GM12891 (cell line): ENCODE results near the gene ASXL1.

Source experiments
- DNase-seq: peaks from one replicate; pipeline ENCODE4 v3.0.0; 2011; ENCODE audit warnings: low spot score; ENCODE audit not compliant: insufficient read length
- FAIRE-seq: peaks from 2 replicates; lab custom pipeline; 2011; peaks lifted over from hg19 to GRCh38; lab: Jason Lieb, UNC
- PAX5 ChIP-seq: IDR thresholded peaks from 2 replicates; pipeline ENCODE4 v1.6.1; 2011; ENCODE audit warnings: low read length, moderate library complexity, mild to moderate bottlenecking; ENCODE audit not compliant: insufficient read depth, severe bottlenecking
- POLR2A ChIP-seq: IDR thresholded peaks from 2 replicates; pipeline ENCODE4 v1.6.1; 2011; ENCODE audit warnings: low read depth, low read length, control low read depth
- POLR2AphosphoS5 ChIP-seq: IDR thresholded peaks from 2 replicates; pipeline ENCODE4 v1.6.1; 2011; ENCODE audit warnings: low read depth, low read length, control low read depth
- POU2F2 ChIP-seq: IDR thresholded peaks from 2 replicates; pipeline ENCODE4 v1.6.1; 2011; ENCODE audit warnings: low read depth, mild to moderate bottlenecking, control low read depth, low read length, moderate library complexity
- SPI1 ChIP-seq: IDR thresholded peaks from 2 replicates; pipeline ENCODE4 v1.6.1; 2011; ENCODE audit warnings: low read depth, low read length, control low read depth
- TAF1 ChIP-seq: IDR thresholded peaks from 2 replicates; pipeline ENCODE4 v1.6.1; 2011; ENCODE audit warnings: low read depth, low read length, control low read depth

The ASXL1 gene

DNA sequence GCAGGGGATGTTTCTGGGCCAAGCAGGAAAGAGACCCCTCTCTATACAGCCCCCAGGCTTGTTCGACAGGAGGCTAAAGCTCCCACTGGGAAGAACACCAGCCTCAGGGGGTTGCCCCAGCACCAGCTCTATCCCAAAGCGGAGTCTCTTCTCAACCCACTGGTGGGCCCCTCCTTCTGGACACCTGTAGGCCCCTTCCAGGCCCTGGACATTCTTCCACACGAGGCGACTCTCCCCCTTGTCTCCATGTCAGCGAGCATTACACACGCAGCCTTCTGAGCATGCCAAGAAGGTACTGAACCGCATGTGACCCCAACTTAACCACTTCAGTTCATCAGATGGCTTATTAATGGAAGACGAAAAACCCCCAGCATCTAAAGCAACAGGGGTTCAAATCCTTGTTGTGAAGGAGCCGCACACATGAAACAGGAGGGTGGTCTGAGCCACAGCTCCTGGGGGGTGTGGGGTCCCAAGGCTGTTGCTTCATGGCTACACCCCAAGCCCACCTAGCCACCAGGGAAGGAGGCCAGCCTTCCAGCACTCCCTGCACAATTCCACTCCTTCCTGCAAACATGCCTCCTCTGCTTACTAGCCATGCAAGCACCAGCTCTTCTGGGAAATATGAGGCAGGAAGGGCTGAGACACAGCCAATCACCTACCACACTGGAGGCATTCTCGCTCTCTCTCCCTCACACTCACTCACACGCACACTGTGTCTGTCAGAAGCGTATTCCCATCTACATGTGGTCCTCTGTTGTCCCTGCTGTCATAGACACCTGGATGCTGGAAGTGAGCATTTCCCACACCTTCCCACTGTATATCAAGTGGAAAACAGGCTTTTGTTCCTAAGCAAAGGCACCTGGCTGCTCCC is 122.5 kb downstream of the ASXL1 start:
- FAIRE-seq, result no peak
- no peak for DNase-seq
- TF ChIP-seq POU2F2 (no peak), POLR2AphosphoS5 (no peak), SPI1 (no peak), TAF1 (no peak), PAX5 (no peak), POLR2A (no peak)

DNA sequence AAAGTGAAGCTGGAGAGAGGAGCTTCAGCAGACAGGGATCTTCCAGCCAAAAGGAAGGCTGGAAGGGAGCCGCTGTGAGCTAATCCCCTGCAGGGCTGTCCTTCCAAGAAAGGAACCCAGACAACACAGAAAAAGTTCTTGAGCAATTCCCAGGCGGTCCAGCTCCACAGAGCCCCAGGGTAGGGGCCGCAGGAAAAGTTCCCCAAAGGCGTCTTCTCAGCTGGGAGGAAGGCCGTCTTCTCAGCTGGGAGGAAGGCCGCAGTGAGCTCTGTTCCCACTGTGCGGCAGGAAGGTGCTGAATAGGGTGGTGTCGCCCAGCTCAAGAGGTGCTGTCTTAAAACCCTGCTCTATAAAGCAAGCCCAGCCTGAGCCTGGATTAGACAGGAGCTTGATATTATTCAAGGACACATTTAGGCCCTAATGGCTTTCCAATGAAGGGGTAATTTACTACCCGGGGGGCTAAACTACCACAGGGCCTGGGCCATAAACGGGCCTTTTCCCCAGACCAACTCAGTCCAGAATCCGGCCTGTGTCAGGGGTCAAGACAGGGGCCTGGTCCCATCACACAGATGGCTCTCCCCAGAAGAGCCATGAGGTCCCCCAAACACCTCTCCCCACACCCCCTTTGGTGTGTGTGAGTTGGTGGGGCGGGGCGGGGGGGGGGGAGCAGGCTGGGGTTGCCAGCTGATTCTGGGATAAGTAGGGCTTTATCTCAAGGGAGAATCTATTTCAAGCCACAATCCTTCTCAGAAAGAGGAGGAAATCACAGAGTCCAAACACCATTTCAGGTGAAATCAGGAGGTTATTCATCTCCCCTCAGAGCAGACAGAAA is 123.4 kb downstream of the ASXL1 start:
- no peak for TF ChIP-seq POLR2A
- no peak for TF ChIP-seq TAF1
- no peak for TF ChIP-seq POU2F2
- TF ChIP-seq SPI1, result no peak
- no peak for TF ChIP-seq PAX5
- no peak for TF ChIP-seq POLR2AphosphoS5
- no peak for DNase-seq
- FAIRE-seq, result no peak

DNA sequence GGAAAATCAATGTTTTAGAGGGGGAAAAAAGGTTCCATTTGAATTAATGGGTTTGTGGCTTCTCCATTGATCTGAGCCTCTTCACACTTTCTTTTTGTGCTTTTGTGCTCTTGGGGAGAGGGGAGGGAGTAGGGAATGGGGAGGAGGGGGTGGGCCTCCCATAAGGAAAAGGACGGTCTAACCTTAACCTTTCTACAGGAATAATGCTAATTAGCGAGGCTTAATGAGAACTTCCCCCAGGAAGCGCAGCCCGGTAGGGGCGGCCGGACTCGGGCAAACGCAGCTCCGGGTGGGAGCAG is 124.0 kb downstream of the ASXL1 start:
- DNase-seq (no peak), FAIRE-seq (no peak)

DNA sequence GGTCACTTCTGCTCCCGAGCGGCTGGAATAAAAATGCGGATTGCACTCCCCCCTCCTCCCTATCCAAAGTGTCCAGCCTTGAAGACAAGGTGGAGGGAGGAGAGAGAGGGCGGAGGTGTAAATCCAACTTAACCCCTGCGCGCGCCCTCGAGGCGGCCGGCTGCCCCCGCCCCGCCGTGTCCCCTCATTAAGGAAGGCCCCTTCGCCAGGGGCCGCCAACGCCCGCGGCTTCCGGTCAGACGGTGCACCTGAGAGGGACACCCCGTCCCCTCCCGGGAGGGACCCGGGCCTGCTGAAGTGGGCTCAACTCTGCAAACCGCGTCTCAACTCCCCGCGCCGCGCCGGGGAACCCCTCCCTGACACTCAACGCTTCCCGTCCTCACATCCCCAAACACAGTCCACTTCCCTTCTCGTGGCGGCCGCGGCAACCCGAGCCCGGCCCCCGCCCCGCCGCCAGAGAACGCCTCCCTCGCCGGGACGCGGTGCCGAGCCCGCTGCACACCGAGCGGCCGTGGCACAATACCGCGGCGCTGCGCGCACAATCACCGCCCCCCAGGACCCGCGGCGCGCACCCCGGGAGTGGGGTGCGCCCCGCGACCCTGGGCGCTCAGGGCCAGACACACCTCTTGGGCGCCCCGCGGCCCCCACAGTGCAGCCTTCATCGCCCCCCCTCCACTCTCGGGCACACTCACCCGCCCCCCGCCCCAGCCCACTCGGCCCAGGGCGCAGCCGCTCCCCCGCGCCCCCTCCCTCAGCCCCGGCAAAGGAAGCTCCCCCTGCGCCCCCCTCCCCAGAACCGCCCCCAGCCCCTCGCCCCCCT is 124.5 kb downstream of the ASXL1 start:
- FAIRE-seq (no peak), DNase-seq (peak; percentile 41)
- TF ChIP-seq SPI1 (peak; percentile 50; the same call in 1 of the 2 replicates), PAX5 (no peak)

More for the DNA sequence above, 124.0 kb downstream of the ASXL1 start:
- no peak for TF ChIP-seq POU2F2
- no peak for TF ChIP-seq PAX5
- TF ChIP-seq POLR2AphosphoS5, result no peak
- TF ChIP-seq POLR2A, result no peak
- no peak for TF ChIP-seq TAF1
- no peak for TF ChIP-seq SPI1

DNA sequence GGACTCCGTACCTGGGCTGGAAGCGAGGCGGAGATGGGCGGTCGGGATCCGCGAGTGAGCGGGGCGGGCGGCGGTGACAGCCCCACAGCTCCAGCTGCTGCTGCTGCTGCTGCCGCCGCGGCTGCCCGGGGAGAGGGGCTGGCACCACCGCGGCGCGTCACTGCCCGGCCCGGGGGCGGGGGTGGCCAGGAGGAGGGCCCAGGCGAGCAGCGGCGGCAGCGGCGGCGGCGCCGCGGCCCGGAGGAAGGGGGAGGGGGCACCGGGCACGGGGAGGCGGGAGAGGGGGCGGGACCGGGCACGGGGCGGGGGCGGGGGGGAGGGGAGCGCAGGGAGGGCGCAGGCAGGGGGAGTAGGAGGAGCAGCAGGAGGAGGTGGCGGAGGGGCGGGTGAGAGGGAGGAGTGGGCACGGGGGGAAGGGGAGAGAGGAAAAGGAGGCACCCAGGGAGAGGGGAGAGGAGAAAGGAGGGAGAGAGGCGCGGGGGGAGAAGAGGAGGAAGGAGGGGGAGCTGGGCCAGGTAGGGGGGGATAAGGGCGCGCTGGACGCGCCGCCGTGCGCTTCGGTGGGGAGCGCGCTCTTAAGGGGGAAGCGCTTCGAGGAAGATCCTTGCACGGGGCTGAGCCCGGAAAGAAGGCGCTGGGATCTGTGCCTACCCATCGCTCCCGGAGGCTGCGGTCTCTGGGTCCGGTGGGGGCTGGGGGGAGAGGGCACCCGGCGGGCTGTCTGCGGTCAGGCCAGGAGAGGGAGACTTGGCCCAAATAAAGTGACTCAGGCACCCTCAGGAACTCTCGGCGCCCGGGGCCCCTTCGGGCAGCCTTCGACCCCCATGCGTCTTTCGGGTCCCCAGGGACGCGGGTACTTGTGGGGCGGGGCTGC is 125.5 kb downstream of the ASXL1 start:
- FAIRE-seq, result no peak
- TF ChIP-seq POU2F2, result no peak
- no peak for TF ChIP-seq PAX5
- TF ChIP-seq POLR2AphosphoS5, result no peak
- no peak for TF ChIP-seq POLR2A
- no peak for TF ChIP-seq TAF1
- TF ChIP-seq SPI1, result no peak
- peak; percentile 55 for DNase-seq

DNA sequence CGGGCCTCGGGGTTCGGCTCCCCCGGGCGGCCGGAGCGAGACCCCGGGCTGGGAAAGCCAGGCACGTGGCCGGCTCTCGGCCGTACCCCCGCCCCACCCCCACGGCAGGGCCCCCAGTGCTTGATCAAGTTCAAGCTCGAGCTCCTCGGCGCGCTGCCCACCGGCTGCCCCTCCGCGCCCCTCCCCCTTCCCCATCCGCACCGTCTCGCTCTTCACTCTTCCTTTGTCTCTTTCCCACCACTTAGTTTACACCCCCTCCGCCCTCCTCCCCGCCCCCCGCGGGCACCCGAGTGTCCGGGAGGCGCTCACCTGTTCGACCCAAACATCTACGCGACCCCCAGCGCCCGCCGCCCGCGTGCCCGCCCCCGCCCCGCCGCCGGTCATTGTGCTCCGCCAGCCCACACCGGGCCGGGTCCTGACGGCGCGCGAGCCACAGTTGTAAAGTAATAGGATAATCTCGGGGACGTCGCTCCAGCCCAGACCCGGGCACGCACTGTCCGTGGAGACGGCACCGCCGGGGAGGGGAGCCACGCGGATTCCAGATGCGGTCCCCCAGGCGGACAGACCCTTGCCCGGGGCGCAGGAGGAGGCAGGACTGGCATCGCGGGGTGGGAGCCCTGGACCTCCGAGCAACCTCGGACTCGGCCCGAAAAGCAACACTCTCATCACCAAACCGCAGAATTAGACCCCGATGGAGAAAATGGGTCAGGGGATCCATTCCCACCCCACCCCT is 126.3 kb downstream of the ASXL1 start:
- no peak for TF ChIP-seq POLR2A
- no peak for TF ChIP-seq POLR2AphosphoS5
- no peak for TF ChIP-seq PAX5
- TF ChIP-seq POU2F2, result no peak
- TF ChIP-seq SPI1, result no peak
- no peak for TF ChIP-seq TAF1
- no peak for FAIRE-seq
- peak; percentile 28 for DNase-seq

DNA sequence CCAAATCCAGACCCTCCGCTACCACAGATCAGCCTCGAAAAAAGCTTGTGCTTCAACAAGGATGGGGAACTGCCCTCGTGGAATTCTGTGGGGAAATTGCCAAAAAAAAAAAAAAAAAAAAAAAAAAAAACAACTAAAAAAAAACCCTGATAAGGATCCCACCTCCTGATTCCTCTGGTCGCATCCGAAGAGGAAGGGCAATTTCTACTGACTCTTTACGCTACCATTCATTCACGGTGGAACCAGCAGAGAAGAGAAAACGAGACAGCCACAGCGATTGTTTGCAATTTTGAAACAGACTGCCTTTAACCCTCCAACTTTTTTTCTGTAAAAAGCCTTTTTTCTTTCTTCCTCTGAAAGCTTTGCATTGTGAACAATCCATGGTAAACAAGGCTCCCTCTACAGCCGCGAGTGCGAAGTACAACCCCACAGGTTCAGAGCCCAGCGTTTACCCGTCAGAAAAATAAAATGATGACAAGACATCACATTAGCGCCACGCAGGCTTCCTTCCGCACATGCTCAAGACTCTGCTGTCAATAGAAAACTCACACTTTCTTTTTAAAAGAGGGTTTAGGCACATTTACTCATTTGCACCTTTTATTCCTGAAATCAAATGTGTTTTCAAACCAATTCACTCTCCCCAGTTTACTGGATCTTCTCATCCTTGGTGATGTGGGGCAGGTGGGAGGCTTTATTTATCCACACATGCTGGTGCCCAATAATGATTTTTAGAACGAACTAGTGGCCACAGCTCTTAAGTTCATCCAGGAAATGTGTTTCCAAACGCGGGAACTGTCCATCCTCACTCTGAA is 127.0 kb downstream of the ASXL1 start:
- FAIRE-seq, result peak; percentile 93
- TF ChIP-seq SPI1 (no peak), POLR2A (no peak), TAF1 (no peak), PAX5 (no peak)
- peak; percentile 39 for DNase-seq
